Measurements from ENCODE around the gene EIF3C.
"Not testable (repeated sequence)": the region's sequence is repeated elsewhere in the genome, so short reads cannot be mapped to it uniquely, and the experiment has no call there.

DNA sequence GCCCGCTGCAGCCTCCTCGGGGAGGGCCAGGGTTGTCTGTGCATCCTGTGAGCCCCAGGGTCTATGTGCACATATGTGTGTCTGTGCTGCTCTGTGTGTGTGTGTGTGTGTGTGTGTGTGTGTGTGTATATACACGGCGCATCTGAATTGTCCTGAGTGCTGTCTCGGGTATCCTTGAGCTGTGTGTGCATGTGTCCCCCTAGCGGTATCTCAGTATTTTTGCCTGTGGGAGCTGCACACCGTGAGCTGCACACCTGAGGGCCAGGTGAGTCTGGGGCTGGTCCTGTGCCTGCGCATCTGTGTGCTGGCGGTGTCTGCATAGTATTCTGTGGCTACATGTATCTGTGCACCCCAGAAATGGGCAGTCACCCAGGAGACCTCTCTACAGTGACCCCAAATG lies 28.5 kb downstream of the EIF3C start:
- not testable (repeated sequence) for TF ChIP-seq OSR1 (CRISPR knock-in tag; IDR thresholded peaks at IDR 0.05); ARNTL (CRISPR knock-in tag; IDR thresholded peaks at IDR 0.05; ENCODE audit: borderline replicate concordance, low read depth)

Data from SK-N-SH treated with all-trans-retinoic acid at 6 μM for 48 hours (cell line).